A673 (cell line): ENCODE results near the gene LMCD1. TPM values are rescaled to one million over a fixed set of nuclear protein-coding genes. Genes with fewer than 3 reads are reported as not detected.

Source experiments
- BruUV-seq: library from RNA; stranded (reverse); fragments of 400-500 nt; replicated peaks from 2 replicates; lab custom pipeline; 2021; lab: Mats Ljungman, UMichigan
- CTCF ChIA-PET: fragments of 300-600 bp; sonication (Branson Sonifier 250); formaldehyde crosslinking; loops from one replicate; lab custom pipeline; 2022; ENCODE audit warnings: antibody characterized with exemption; lab: Charles Lee
- POLR2A ChIA-PET: fragments of 300-600 bp; sonication (Branson Sonifier 250); formaldehyde crosslinking; loops from one replicate; lab custom pipeline; 2022; ENCODE audit warnings: antibody characterized with exemption; ENCODE audit not compliant: low non-redundant PET; lab: Charles Lee
- DNase-seq: peaks from one replicate; pipeline ENCODE4 v3.0.0-alpha.2; 2015; ENCODE audit warnings: low spot score
- H3K27ac ChIP-seq: fragments of 200-600 bp; sonication (generic); 2 replicates; pipeline ENCODE4 v1.5.1; 2016; ENCODE audit warnings: mixed run types, low read depth, mild to moderate bottlenecking, mixed read lengths, antibody characterized with exemption, low read length; ENCODE audit not compliant: poor library complexity, severe bottlenecking
- H3K27me3 ChIP-seq: fragments of 200-600 bp; sonication (generic); replicated peaks from 2 replicates; pipeline ENCODE4 v1.6.1; 2017; ENCODE audit warnings: mixed run types, low read depth, mild to moderate bottlenecking, mixed read lengths, antibody characterized with exemption, low read length; ENCODE audit not compliant: insufficient read depth, poor library complexity
- H3K36me3 ChIP-seq: fragments of 200-600 bp; sonication (generic); 2 replicates; pipeline ENCODE4 v1.6.1; 2016; ENCODE audit warnings: mixed run types, mild to moderate bottlenecking, mixed read lengths, antibody characterized with exemption, low read length; ENCODE audit not compliant: insufficient read depth, poor library complexity, severe bottlenecking
- H3K4me1 ChIP-seq: fragments of 200-600 bp; sonication (generic); 2 replicates; pipeline ENCODE4 v1.6.1; 2017; ENCODE audit warnings: mixed run types, mild to moderate bottlenecking, mixed read lengths, antibody characterized with exemption, low read length; ENCODE audit not compliant: insufficient read depth, poor library complexity, severe bottlenecking
- H3K4me3 ChIP-seq: fragments of 200-600 bp; sonication (generic); 2 replicates; pipeline ENCODE4 v1.5.1; 2016; ENCODE audit warnings: low read depth, mixed run types, mild to moderate bottlenecking, mixed read lengths, low read length; ENCODE audit not compliant: poor library complexity, severe bottlenecking
- H3K9me3 ChIP-seq: fragments of 200-600 bp; sonication (generic); 2 replicates; pipeline ENCODE4 v1.6.1; 2016; ENCODE audit warnings: mixed run types, low read depth, mild to moderate bottlenecking, mixed read lengths, antibody characterized with exemption, low read length; ENCODE audit not compliant: poor library complexity, severe bottlenecking
- CTCF ChIP-seq: fragments of 300-800, 200-600 bp; sonication (generic); conservative IDR thresholded peaks from 2 replicates; pipeline ENCODE4 v1.5.1; 2017; ENCODE audit warnings: low read depth, mild to moderate bottlenecking, antibody characterized with exemption, low read length, moderate library complexity, mixed read lengths
- EZH2 ChIP-seq: fragments of 200-600 bp; sonication (generic); IDR thresholded peaks from 2 replicates; pipeline ENCODE4 v1.6.1; 2017; ENCODE audit warnings: borderline replicate concordance, low read depth, mild to moderate bottlenecking, mixed read lengths, antibody characterized with exemption, low read length; ENCODE audit not compliant: poor library complexity, severe bottlenecking
- intact Hi-C: fragments of 100-400 bp; cut with micrococcal nuclease; formaldehyde crosslinking; loops from one replicate; pipeline ENCODE4 v1.10.0; 2022; ENCODE audit not compliant: unreplicated experiment
- total RNA-seq: library from RNA; stranded (reverse); gene quantifications from 2 replicates; pipeline ENCODE4 v1.2.3, GENCODE V29; 2021

The LMCD1 gene
- total RNA-seq, 1 experiment from 2014 or later = 4.3 TPM

DNA sequence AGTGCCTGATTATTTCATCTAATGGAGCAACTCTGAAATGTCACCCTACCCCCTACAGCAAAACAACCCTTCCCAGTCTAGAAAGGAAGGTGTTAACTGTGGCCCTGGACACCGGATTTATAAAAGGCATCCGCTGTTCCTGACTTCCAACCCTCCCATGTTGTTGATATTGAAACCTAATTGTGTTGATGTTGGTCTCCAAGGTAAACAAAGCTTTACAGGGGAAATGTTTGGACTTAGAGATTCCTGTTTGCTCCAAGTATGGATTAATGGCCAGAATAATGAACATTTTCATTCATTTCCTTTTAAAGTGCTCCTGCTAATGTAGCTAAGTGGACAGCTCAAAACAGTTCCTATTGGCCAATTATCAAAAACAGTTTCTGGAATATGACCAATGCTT lies 19.4 kb upstream of the LMCD1 start:
- TF ChIP-seq EZH2 (no peak), CTCF (no peak)
- Histone ChIP-seq H3K9me3 (no peaks in the 10 kb centered on the region), H3K36me3 (no peaks in the 10 kb centered on the region), H3K4me1 (no peaks in the 10 kb centered on the region), H3K27ac (no peak overlapping the region), H3K4me3 (no peak overlapping the region), H3K27me3 (no peaks in the 10 kb centered on the region)
- BruUV-seq = no TSS peak
- no peak for DNase-seq
- intact Hi-C loops = no loop called here
- ChIA-PET POLR2A (no interaction called here), CTCF (no interaction called here)

- H3K9me3 ChIP-seq = no peaks in the 10 kb centered on the region
- TF ChIP-seq CTCF = no peak
- TF ChIP-seq EZH2 = no peak
- no peak overlapping the region for H3K27ac ChIP-seq
- H3K4me1 ChIP-seq = no peaks in the 10 kb centered on the region
- no peak overlapping the region for H3K4me3 ChIP-seq
- CTCF ChIA-PET = no interaction called here
- no peaks in the 10 kb centered on the region for H3K36me3 ChIP-seq
- no peaks in the 10 kb centered on the region for H3K27me3 ChIP-seq
- POLR2A ChIA-PET = no interaction called here
- peak; percentile 32 for DNase-seq
- BruUV-seq = no TSS peak
- intact Hi-C loops = no loop called here
Measured at GRCh38 chr3:8482960-8483665, 18.5 kb upstream of the LMCD1 start.

GRCh38 chr3:8484409-8485140 lies 17.0 kb upstream of the LMCD1 start:
- Histone ChIP-seq H3K27ac (no peak overlapping the region), H3K4me1 (no peaks in the 10 kb centered on the region), H3K9me3 (no peaks in the 10 kb centered on the region), H3K4me3 (no peak overlapping the region), H3K36me3 (no peaks in the 10 kb centered on the region), H3K27me3 (no peaks in the 10 kb centered on the region)
- intact Hi-C loops = no loop called here
- no peak for DNase-seq
- ChIA-PET POLR2A (no interaction called here), CTCF (no interaction called here)
- no peak for TF ChIP-seq CTCF
- no peak for TF ChIP-seq EZH2
- no TSS peak for BruUV-seq
